ENCODE data around the gene AIP. TPM values are rescaled to one million over a fixed set of nuclear protein-coding genes. Genes with fewer than 3 reads are reported as not detected.

Gene AIP
- total RNA-seq, 1 experiment from 2014 or later: 61.0 TPM

- no TSS peak for BruUV-seq (replicated peaks)
- no peak for TF ChIP-seq RAD21 (IDR thresholded peaks at IDR 0.05; ENCODE audit: low read depth)
- no peak for TF ChIP-seq YY1 (IDR thresholded peaks at IDR 0.05; ENCODE audit: extremely low read depth, insufficient replicate concordance, low read depth, low read length)
- TF ChIP-seq ZNF274 (IDR thresholded peaks at IDR 0.05; ENCODE audit: low read depth, low read length): no peak
- TF ChIP-seq EZH2 (IDR thresholded peaks at IDR 0.05): no peak
- no peak for TF ChIP-seq JUND (IDR thresholded peaks at IDR 0.05)
- TF ChIP-seq ATF3 (IDR thresholded peaks at IDR 0.05): no peak
- Histone ChIP-seq H3K9me2 (ENCODE audit: insufficient read depth) (no peaks in the 10 kb centered on the region), H3K27ac (ENCODE audit: low read depth, low read length) (peak overlapping the region; percentile 93), H2AFZ (ENCODE audit: low read depth, low read length, poor library complexity, severe bottlenecking) (no peak overlapping the region), H3K4me3 (replicated peaks in 1 of 2; ENCODE audit: low read depth in 1 of 2, low read length in 2 of 2) (peak overlapping the region; percentile 91 to 98), H4K20me1 (ENCODE audit: insufficient read depth) (no peaks in the 10 kb centered on the region), H3K9me3 (ENCODE audit: control insufficient read depth in 1 of 2, insufficient read depth in 1 of 2, low read depth in 1 of 2, low read length in 2 of 2) (no peaks in the 10 kb centered on the region), H3K27me3 (ENCODE audit: insufficient read depth, low read length) (no peaks in the 10 kb centered on the region), H3K36me3 (ENCODE audit: control insufficient read depth in 1 of 2, insufficient read depth in 2 of 2, low read length in 2 of 2) (peaks cover 8 to 10% of the 10 kb centered on the region in 2 experiments; a peak in 3 of 4 replicates), H3K79me2 (ENCODE audit: insufficient read depth, low read length) (peaks cover 29% of the 10 kb centered on the region), H3K4me2 (ENCODE audit: low read length) (peak overlapping the region; percentile 88), H3K4me1 (ENCODE audit: control insufficient read depth in 1 of 2, insufficient read depth in 2 of 2, low read length in 2 of 2) (peaks cover 28 to 35% of the 10 kb centered on the region in 2 experiments), H3K9ac (ENCODE audit: low read length) (peak overlapping the region; percentile 95)
- intact Hi-C loops (cut with micrococcal nuclease): no loop called here
- CTCF ChIA-PET: no interaction called here
- RAD21 ChIA-PET (ENCODE audit: low non-redundant PET in 1 of 2, low total read pairs in 2 of 2, uncharacterized antibody in 2 of 2, unreplicated experiment in 2 of 2): no interaction called here
- POLR2A ChIA-PET: no interaction called here
- ATAC-seq (no peak), DNase-seq (ENCODE audit: low read depth, low spot score) (no peak)
Measured at GRCh38 chr11:67503119-67504004, 20.5 kb downstream of the AIP start.

Measured in HCT116 (cell line).